GM21526 (cell line): ENCODE data around the gene UGT2B28.
"Not testable (repeated sequence)": the region's sequence is repeated elsewhere in the genome, so short reads cannot be mapped to it uniquely, and the experiment has no call there.

Experiments used
- ATAC-seq: cut with Tn5 transposase; IDR thresholded peaks from one replicate; pipeline ENCODE4 v1.9.1; 2021; ENCODE audit warnings: moderate library complexity; ENCODE audit not compliant: unreplicated experiment, low FRiP score

UGT2B28 gene

GRCh38 chr4:69343114-69343513 is 62.8 kb downstream of the UGT2B28 start:
- not testable (repeated sequence) for ATAC-seq

- not testable (repeated sequence) for ATAC-seq
These were observed 63.5 kb downstream of the UGT2B28 start for GRCh38 chr4:69343558-69344420.
